IPS DF 6.9 (cell line): Measurements from ENCODE around the gene MRTO4.
"Not testable (repeated sequence)": the region's sequence is repeated elsewhere in the genome, so short reads cannot be mapped to it uniquely, and the experiment has no call there.

Source experiments
- DNase-seq: peaks from one replicate; pipeline ENCODE4 v3.0.0-alpha.2; 2013; ENCODE audit warnings: low read depth, low spot score
- H3K27ac ChIP-seq: one replicate; pipeline ENCODE4 v1.5.1; 2013; ENCODE audit warnings: low read length, control low read depth
- H3K27me3 ChIP-seq: 2 replicates; pipeline ENCODE4 v1.6.1; 2013; ENCODE audit warnings: mild to moderate bottlenecking, low read length; ENCODE audit not compliant: control insufficient read depth, insufficient read depth
- H3K36me3 ChIP-seq: 2 replicates; pipeline ENCODE4 v1.6.1; 2013; ENCODE audit warnings: low read length; ENCODE audit not compliant: control insufficient read depth, insufficient read depth
- H3K4me1 ChIP-seq: 2 replicates; pipeline ENCODE4 v1.6.1; 2013; ENCODE audit warnings: low read length; ENCODE audit not compliant: control insufficient read depth, insufficient read depth
- H3K4me3 ChIP-seq: 2 replicates; pipeline ENCODE4 v1.5.1; 2013; ENCODE audit warnings: mild to moderate bottlenecking, low read length
- H3K9me3 ChIP-seq: 2 replicates; pipeline ENCODE4 v1.6.1; 2013; ENCODE audit warnings: low read length, inconsistent platforms; ENCODE audit not compliant: control insufficient read depth, insufficient read depth
- WGBS: extraction: QIAGEN DNeasy Blood & Tissue Kit; methylation state at CpG from one replicate; pipeline ENCODE4 v1.1.7; 2013; ENCODE audit warnings: mixed read lengths, missing lambda C conversion rate; ENCODE audit not compliant: insufficient read length, insufficient coverage; 5-methylcytosine and 5-hydroxymethylcytosine counted together

MRTO4 gene

DNA sequence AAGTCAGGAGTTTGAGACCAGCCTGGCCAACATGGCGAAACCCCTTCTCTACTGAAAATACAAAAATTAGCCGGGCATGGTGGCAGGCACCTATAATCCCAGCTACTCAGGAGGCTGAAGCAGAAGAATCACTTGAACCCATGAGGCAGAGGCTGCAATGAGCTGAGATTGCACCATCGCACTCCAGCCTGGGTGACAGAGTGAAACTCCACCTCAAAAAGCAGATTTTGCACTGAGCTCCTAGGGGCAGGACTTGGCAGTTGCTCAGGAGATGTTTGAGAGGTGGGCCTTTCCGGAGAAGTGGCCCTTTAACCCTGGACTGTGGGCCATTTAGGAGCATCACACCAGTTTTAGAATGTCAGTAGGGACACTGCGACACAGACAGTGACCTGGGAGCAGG is 4.7 kb downstream of the MRTO4 start:
- H3K4me3 ChIP-seq, H3K9me3 ChIP-seq, H3K27ac ChIP-seq, DNase-seq, H3K27me3 ChIP-seq, H3K4me1 ChIP-seq: not testable (repeated sequence)
- no CpG with 5 or more reads among the region's 5 CpGs for WGBS
- peaks cover 30% of the 10 kb centered on the region for H3K36me3 ChIP-seq

DNA sequence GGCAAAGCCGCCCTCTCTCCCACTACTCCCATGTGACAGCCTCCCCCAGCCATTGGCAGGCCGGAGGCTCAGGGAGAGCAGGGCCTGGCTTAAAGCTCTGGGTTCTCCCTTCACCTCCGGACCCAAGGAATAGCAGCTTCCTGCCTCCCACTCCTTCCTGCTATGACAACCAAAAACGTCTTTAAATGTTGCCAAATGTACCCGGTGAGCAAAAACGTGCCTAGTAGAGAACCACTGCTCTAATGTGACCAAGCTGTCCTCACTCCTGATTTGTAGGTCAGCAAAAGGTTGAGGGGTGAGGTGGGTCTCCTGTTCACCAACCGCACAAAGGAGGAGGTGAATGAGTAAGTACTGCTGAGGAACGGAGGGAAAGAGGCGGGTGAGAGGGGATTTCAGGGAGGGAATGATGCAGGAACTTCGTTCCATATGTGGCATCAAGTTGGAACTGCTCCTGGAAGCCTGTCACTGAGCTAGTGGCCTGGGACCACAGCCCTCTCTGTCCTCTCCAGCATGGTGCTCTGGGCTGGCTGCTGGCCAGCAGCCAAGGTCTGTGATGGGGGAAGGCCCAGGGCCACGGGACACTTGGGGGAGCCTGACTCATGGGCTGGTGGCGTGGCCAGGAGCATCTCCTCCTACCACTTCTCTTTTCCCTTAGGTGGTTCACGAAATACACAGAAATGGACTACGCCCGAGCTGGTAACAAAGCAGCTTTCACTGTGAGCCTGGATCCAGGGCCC is 5.7 kb downstream of the MRTO4 start:
- H3K27me3 ChIP-seq: no peaks in the 10 kb centered on the region
- H3K27ac ChIP-seq: no peak overlapping the region
- no peak for DNase-seq
- no CpG with 5 or more reads among the region's 15 CpGs for WGBS
- H3K36me3 ChIP-seq: peaks cover 30% of the 10 kb centered on the region
- no peaks in the 10 kb centered on the region; the same call in 1 of the 2 replicates for H3K4me1 ChIP-seq
- no peak overlapping the region for H3K4me3 ChIP-seq
- H3K9me3 ChIP-seq: no peaks in the 10 kb centered on the region

DNA sequence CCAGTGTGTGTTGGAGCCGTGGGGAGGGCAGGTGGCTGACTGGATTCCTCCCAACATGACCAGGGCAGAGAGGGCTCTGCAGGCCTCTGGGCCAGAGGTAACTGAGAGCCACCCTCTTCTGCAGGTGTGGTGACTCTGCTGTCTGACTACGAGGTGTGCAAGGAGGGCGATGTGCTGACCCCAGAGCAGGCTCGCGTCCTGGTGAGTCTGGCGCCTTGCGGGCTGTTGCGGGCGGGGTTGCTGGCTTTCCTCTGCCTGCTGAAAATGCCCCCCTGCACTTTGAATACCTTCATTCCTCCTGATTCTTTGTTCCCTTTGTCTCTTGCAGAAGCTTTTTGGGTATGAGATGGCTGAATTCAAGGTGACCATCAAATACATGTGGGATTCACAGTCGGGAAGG is 6.7 kb downstream of the MRTO4 start:
- DNase-seq: no peak
- peaks cover 30% of the 10 kb centered on the region for H3K36me3 ChIP-seq
- H3K27me3 ChIP-seq: no peaks in the 10 kb centered on the region
- H3K4me1 ChIP-seq: no peaks in the 10 kb centered on the region; the same call in 1 of the 2 replicates
- whole genome bisulfite sequencing: no CpG with 5 or more reads among the region's 10 CpGs
- H3K4me3 ChIP-seq: no peak overlapping the region
- no peaks in the 10 kb centered on the region for H3K9me3 ChIP-seq
- H3K27ac ChIP-seq: no peak overlapping the region

DNA sequence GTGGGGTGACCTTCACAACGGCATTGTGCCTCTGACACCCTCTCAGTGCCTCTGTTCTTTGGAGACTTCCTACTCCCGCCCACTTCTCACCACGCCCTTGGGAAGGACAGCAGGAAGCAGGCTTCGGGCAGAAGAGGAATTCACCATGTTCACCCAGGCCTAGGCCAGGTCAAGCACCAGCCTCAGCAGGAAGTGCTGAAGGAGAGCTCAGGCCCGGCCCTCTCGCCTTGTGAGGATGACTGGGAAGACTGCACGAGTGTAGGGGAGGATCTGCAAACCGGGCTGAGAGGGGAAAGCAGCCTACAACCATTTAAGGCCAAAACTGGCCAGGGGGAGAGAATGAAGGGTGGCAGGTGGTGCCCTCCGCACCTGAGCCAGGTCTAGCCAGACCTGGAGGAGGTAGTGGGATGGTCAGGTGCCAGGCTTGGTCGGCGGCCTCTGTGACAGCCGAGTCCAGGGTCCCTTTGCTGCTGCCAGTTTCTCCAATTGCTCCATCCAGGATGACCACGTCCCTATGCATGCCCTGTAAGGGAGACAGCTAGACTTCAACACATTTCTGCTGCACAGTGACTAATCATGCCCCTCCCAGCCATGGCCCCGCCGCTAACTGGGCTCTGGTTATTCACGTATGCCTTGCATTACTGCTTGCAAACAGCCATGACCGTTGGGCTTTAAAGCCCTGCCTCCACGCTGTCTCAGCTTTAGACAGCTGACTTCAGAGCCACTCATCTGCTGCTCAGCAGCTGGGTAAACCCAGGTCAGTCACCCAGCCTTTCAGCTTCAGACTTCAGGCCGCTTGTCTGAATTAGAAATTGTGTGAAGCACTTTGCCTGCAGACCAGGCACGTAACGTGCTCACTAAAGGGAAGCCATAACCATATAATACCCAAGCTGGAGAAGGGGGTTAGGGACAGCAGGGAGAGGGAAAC is 8.9 kb downstream of the MRTO4 start:
- Histone ChIP-seq H3K36me3 (peaks cover 27% of the 10 kb centered on the region), H3K27ac (no peak overlapping the region), H3K4me1 (no peaks in the 10 kb centered on the region), H3K9me3 (no peaks in the 10 kb centered on the region), H3K4me3 (no peak overlapping the region), H3K27me3 (no peaks in the 10 kb centered on the region)
- no CpG with 5 or more reads among the region's 21 CpGs for WGBS
- no peak for DNase-seq

DNA sequence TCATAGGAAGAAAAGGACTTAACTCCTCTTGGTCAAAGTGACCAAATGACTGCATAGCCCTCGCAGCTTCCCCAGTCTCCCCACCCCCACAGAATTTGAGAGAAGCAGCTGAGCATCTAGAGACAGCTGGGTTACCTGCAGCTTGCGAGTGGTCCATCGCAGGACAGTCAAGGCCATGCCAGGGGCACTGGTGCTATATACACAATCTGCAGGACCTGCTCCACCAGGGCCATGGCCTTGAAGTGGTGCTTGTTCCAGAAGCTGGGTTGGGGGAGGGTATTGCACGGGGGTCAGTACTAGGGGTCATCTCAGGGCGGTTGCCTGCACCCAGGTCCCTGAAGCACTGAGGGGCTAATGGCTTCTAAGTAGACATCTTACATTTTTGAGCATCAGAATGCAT is 10.4 kb downstream of the MRTO4 start:
- Histone ChIP-seq H3K27ac (no peak overlapping the region), H3K36me3 (peaks cover 18% of the 10 kb centered on the region; the same call in 1 of the 2 replicates), H3K27me3 (no peaks in the 10 kb centered on the region), H3K4me3 (no peak overlapping the region), H3K4me1 (no peaks in the 10 kb centered on the region), H3K9me3 (no peaks in the 10 kb centered on the region)
- DNase-seq: no peak
- WGBS: no CpG with 5 or more reads among the region's 5 CpGs

DNA sequence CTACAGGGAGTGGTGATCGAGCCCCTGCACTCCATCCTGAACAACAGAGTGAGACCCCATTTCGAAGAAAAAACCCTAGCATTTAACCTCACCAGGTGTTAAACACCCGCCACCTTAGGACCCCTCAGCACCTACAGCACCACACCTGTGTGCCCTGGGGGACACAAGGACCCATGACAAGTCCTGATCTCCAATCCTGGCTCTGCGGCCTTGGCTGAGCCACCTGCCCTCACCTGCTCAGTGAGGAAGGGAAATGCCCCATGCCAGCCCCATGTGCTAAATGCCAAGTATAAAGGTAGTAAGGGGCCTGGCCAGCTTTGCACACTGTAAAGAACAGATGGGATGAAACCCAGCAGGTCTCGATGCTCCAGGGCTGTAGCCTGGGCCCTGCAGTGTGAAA is 11.1 kb downstream of the MRTO4 start:
- Histone ChIP-seq H3K27ac (no peak overlapping the region), H3K4me3 (no peak overlapping the region), H3K9me3 (no peaks in the 10 kb centered on the region), H3K4me1 (no peaks in the 10 kb centered on the region), H3K36me3 (peaks cover 11% of the 10 kb centered on the region; the same call in 1 of the 2 replicates), H3K27me3 (no peaks in the 10 kb centered on the region)
- WGBS: no CpG with 5 or more reads among the region's 5 CpGs
- DNase-seq: no peak

DNA sequence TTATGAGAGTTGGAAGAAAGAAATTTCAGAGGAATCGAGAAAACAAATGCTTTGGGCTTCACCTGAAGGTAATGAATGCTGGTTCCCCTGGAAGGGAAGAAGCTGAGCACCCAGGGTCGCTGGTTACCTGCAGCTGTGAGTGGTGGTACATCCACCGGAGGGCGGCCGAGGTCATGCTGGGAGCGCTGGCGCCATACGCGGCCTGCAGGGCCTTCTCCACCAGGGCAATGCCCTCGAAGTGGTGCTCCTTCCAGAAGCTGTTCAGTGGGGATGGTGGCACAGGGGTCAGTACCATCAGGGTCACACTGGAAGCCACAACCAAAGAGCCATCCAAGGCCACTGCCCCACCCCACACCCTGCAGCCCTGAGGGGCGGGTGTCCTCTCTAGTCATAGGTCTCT is 16.8 kb downstream of the MRTO4 start:
- H3K4me3 ChIP-seq: no peak overlapping the region
- no peak overlapping the region for H3K27ac ChIP-seq
- WGBS: no CpG with 5 or more reads among the region's 11 CpGs
- no peaks in the 10 kb centered on the region for H3K9me3 ChIP-seq
- DNase-seq: no peak
- peaks cover 6% of the 10 kb centered on the region; the same call in 1 of the 2 replicates for H3K27me3 ChIP-seq
- no peaks in the 10 kb centered on the region for H3K36me3 ChIP-seq
- no peaks in the 10 kb centered on the region for H3K4me1 ChIP-seq

DNA sequence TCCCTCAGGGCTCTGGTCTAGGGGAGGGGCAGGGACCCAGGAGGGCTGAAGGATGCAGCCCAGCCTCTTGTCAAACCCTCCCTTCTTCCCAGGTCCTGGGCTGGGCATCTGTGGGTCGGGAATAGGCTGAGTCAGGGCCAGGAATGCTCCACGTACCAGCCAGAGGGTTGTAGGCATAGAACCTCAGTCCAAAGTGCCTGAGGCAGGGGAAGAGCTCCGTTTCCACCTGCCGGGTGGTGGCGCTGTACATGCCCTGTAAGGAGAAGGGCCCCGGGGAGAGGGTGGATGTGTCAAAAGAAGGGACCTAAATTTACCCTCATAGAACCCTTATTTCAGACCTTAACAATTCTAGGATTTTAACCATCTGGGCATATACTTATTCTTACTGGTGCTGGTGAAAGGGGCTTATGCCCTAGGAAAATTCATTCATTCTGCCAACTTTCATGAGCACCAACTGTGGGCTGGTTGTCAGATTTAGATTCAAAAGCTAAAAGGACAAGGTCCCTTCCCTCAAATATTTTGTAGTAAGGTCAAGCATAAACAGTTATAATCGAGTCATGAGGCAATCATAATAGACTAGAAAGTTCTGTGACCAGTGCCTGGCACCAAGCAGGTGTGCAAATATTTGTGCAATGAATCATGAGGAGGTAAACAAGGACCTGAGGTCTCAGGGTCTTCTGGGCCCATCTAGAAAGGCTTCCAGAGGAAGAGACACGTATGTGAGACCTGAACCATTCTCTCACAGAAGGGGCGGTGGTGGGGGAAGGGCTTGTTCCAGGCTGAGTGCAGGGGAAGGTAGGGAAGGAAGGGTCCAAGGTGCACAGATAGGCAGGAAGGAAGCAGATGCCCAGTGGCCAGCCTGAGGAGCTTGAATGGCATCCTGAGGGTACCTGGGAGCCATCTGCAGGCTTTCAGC is 18.1 kb downstream of the MRTO4 start:
- not testable (repeated sequence) for DNase-seq, H3K27ac ChIP-seq, H3K9me3 ChIP-seq, H3K36me3 ChIP-seq, H3K4me1 ChIP-seq, H3K4me3 ChIP-seq
- H3K27me3 ChIP-seq: peaks cover 15% of the 10 kb centered on the region; the same call in 1 of the 2 replicates
- WGBS: no CpG with 5 or more reads among the region's 9 CpGs

DNA sequence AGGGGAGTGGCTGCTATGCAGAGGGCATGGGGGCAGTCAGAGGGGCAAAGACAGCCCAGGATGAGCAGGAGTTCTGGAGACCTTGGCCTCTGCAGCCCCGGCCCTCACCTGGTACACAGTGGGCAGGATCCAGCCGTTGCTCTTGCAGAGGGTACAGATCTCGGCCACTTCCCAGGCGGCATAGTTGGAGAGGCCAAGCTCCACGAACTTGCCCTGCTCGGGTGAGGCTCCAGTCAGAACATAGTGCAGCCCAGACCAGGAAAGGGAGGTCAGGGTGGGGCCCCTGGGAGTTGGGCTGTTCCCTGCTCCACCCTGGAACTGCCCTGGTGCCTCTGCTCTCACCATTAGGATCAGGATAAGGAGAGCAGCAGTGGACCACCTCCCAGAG is 18.7 kb downstream of the MRTO4 start:
- not testable (repeated sequence) for DNase-seq, H3K4me1 ChIP-seq, H3K9me3 ChIP-seq, H3K27ac ChIP-seq, H3K36me3 ChIP-seq, H3K4me3 ChIP-seq
- H3K27me3 ChIP-seq: peaks cover 15% of the 10 kb centered on the region; the same call in 1 of the 2 replicates
- WGBS: no CpG with 5 or more reads among the region's 6 CpGs

DNA sequence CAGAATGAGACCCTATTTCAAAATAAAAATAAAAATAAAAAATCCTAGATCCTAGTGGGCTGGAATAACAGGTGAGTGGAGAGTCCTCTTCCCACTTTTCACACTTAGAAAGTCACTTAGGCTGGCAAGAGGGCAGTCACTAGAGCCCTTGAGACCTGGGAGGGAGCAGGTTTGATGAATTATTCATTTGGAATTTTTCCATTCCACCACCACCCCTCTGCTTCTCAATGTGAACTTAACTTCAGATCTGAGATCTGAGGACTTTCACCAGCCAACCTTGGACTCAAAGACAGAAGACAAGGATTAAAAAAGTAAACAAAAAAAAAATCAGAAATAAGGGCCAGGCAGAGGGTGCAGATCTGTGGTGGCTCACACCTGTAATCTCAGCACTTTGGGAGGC is 20.5 kb downstream of the MRTO4 start:
- no peak overlapping the region for H3K27ac ChIP-seq
- no peak for DNase-seq

More for the DNA sequence above, 20.5 kb downstream of the MRTO4 start:
- Histone ChIP-seq H3K9me3 (no peaks in the 10 kb centered on the region), H3K27me3 (peaks cover 15% of the 10 kb centered on the region; the same call in 1 of the 2 replicates), H3K4me3 (no peak overlapping the region), H3K36me3 (no peaks in the 10 kb centered on the region), H3K4me1 (peaks cover 2% of the 10 kb centered on the region; the same call in 1 of the 2 replicates)
